Memory B cell (primary cell): ENCODE results near the gene ZFHX3.
"Not testable (repeated sequence)": the region's sequence is repeated elsewhere in the genome, so short reads cannot be mapped to it uniquely, and the experiment has no call there.

Source experiments
- ATAC-seq: fragments of 150-1000 bp; cut with Tn5 transposase; 2 replicates; pipeline ENCODE4 v1.10.0; 2021; ENCODE audit warnings: low read depth, mild to moderate bottlenecking, moderate library complexity
- DNase-seq, 2 donors: peaks; one replicate each; pipeline ENCODE4 v3.0.0; 2022; ENCODE audit warnings: low spot score in 2 of 2
- H3K27ac Mint-ChIP-seq: one replicate; pipeline ENCODE4 v1.8.0; 2022; ENCODE audit warnings: mild to moderate bottlenecking, moderate library complexity, mixed read lengths
- H3K27me3 Mint-ChIP-seq: one replicate; pipeline ENCODE4 v1.8.0; 2022; ENCODE audit warnings: mixed read lengths
- H3K36me3 Mint-ChIP-seq: one replicate; pipeline ENCODE4 v1.8.0; 2022; ENCODE audit warnings: mild to moderate bottlenecking, mixed read lengths
- H3K4me1 Mint-ChIP-seq: one replicate; pipeline ENCODE4 v1.8.0; 2022; ENCODE audit warnings: mixed read lengths
- H3K4me3 Mint-ChIP-seq: one replicate; pipeline ENCODE4 v1.8.0; 2022; ENCODE audit warnings: mild to moderate bottlenecking, moderate library complexity, mixed read lengths
- H3K9me3 Mint-ChIP-seq: one replicate; pipeline ENCODE4 v1.8.0; 2022; ENCODE audit warnings: mixed read lengths

ZFHX3 gene

GRCh38 chr16:73080931-73081330, 33.0 kb upstream of the ZFHX3 start:
- Mint-ChIP-seq H3K9me3 (peaks cover 4% of the 10 kb centered on the region), H3K27ac (no peak overlapping the region), H3K27me3 (peaks cover 6% of the 10 kb centered on the region), H3K36me3 (peaks cover 2% of the 10 kb centered on the region), H3K4me3 (no peak overlapping the region), H3K4me1 (no peaks in the 10 kb centered on the region)
- DNase-seq (no peak), ATAC-seq (no peak)

GRCh38 chr16:73076324-73076810, 28.4 kb upstream of the ZFHX3 start:
- no peaks in the 10 kb centered on the region for H3K9me3 Mint-ChIP-seq
- H3K4me1 Mint-ChIP-seq, result no peaks in the 10 kb centered on the region

GRCh38 chr16:73074382-73074781, 26.5 kb upstream of the ZFHX3 start:
- no peak overlapping the region for H3K27ac Mint-ChIP-seq
- no peak for DNase-seq
- no peak for ATAC-seq
- peaks cover 6% of the 10 kb centered on the region for H3K4me1 Mint-ChIP-seq
- no peaks in the 10 kb centered on the region for H3K36me3 Mint-ChIP-seq
- no peak overlapping the region for H3K4me3 Mint-ChIP-seq
- H3K27me3 Mint-ChIP-seq, result peaks cover 23% of the 10 kb centered on the region
- no peaks in the 10 kb centered on the region for H3K9me3 Mint-ChIP-seq

More at GRCh38 chr16:73076324-73076810, 28.4 kb upstream of the ZFHX3 start:
- no peak overlapping the region for H3K27ac Mint-ChIP-seq
- no peak for DNase-seq
- H3K36me3 Mint-ChIP-seq, result no peaks in the 10 kb centered on the region
- no peak overlapping the region for H3K4me3 Mint-ChIP-seq
- H3K27me3 Mint-ChIP-seq, result peaks cover 15% of the 10 kb centered on the region
- no peak for ATAC-seq

- not testable (repeated sequence) for H3K4me1 Mint-ChIP-seq, H3K4me3 Mint-ChIP-seq, H3K27ac Mint-ChIP-seq, ATAC-seq, DNase-seq, H3K9me3 Mint-ChIP-seq, H3K36me3 Mint-ChIP-seq
- H3K27me3 Mint-ChIP-seq, result peaks cover 34% of the 10 kb centered on the region
Observed at GRCh38 chr16:73072051-73072450, 24.1 kb upstream of the ZFHX3 start.

GRCh38 chr16:73071131-73071940, 23.4 kb upstream of the ZFHX3 start:
- Mint-ChIP-seq H3K27ac (no peak overlapping the region), H3K4me1 (peaks cover 6% of the 10 kb centered on the region), H3K4me3 (peak overlapping the region; percentile 43), H3K36me3 (no peaks in the 10 kb centered on the region), H3K27me3 (peaks cover 34% of the 10 kb centered on the region), H3K9me3 (no peaks in the 10 kb centered on the region)
- ATAC-seq (no peak), DNase-seq (no peak)

- Mint-ChIP-seq H3K4me1 (peaks cover 6% of the 10 kb centered on the region), H3K27ac (no peak overlapping the region), H3K36me3 (no peaks in the 10 kb centered on the region), H3K27me3 (peaks cover 38% of the 10 kb centered on the region), H3K9me3 (no peaks in the 10 kb centered on the region), H3K4me3 (no peak overlapping the region)
- no peak for DNase-seq
- no peak for ATAC-seq
Observed at GRCh38 chr16:73069581-73070262, 21.8 kb upstream of the ZFHX3 start.

- ATAC-seq (no peak), DNase-seq (no peak)
- H3K27me3 Mint-ChIP-seq, result peaks cover 36% of the 10 kb centered on the region
- no peak overlapping the region for H3K27ac Mint-ChIP-seq
- H3K4me1 Mint-ChIP-seq, result peaks cover 9% of the 10 kb centered on the region
- no peaks in the 10 kb centered on the region for H3K9me3 Mint-ChIP-seq
- no peaks in the 10 kb centered on the region for H3K36me3 Mint-ChIP-seq
- no peak overlapping the region for H3K4me3 Mint-ChIP-seq
Observed at GRCh38 chr16:73068541-73069401, 20.8 kb upstream of the ZFHX3 start.

- Mint-ChIP-seq H3K4me3 (no peak overlapping the region), H3K27me3 (peaks cover 39% of the 10 kb centered on the region), H3K36me3 (no peaks in the 10 kb centered on the region), H3K27ac (no peak overlapping the region), H3K4me1 (peaks cover 14% of the 10 kb centered on the region), H3K9me3 (no peaks in the 10 kb centered on the region)
- DNase-seq (no peak), ATAC-seq (no peak)
Observed at GRCh38 chr16:73067671-73068540, 20.0 kb upstream of the ZFHX3 start.

- peaks cover 14% of the 10 kb centered on the region for H3K4me1 Mint-ChIP-seq
- no peaks in the 10 kb centered on the region for H3K36me3 Mint-ChIP-seq
- peaks cover 45% of the 10 kb centered on the region for H3K27me3 Mint-ChIP-seq
- no peak overlapping the region for H3K27ac Mint-ChIP-seq
- no peaks in the 10 kb centered on the region for H3K9me3 Mint-ChIP-seq
- ATAC-seq, result no peak
- DNase-seq, result no peak
- no peak overlapping the region for H3K4me3 Mint-ChIP-seq
Observed at GRCh38 chr16:73066927-73067670, 19.2 kb upstream of the ZFHX3 start.

- Mint-ChIP-seq H3K4me1 (peaks cover 14% of the 10 kb centered on the region), H3K9me3 (no peaks in the 10 kb centered on the region), H3K27ac (no peak overlapping the region), H3K4me3 (no peak overlapping the region), H3K36me3 (no peaks in the 10 kb centered on the region), H3K27me3 (peaks cover 43% of the 10 kb centered on the region)
- DNase-seq, result no peak
- no peak for ATAC-seq
Observed at GRCh38 chr16:73066331-73066926, 18.5 kb upstream of the ZFHX3 start.

GRCh38 chr16:73065632-73066330, 17.9 kb upstream of the ZFHX3 start:
- H3K27me3 Mint-ChIP-seq, result peaks cover 40% of the 10 kb centered on the region
- H3K27ac Mint-ChIP-seq, result no peak overlapping the region
- no peaks in the 10 kb centered on the region for H3K36me3 Mint-ChIP-seq
- ATAC-seq (no peak), DNase-seq (peak in 1 of 2 donors; percentile 13)
- H3K9me3 Mint-ChIP-seq, result no peaks in the 10 kb centered on the region
- peaks cover 11% of the 10 kb centered on the region for H3K4me1 Mint-ChIP-seq
- H3K4me3 Mint-ChIP-seq, result no peak overlapping the region

- Mint-ChIP-seq H3K27me3 (peaks cover 36% of the 10 kb centered on the region), H3K36me3 (no peaks in the 10 kb centered on the region), H3K4me3 (no peak overlapping the region), H3K4me1 (peaks cover 8% of the 10 kb centered on the region), H3K27ac (no peak overlapping the region), H3K9me3 (no peaks in the 10 kb centered on the region)
- ATAC-seq, result no peak
- no peak for DNase-seq
Observed at GRCh38 chr16:73064994-73065545, 17.1 kb upstream of the ZFHX3 start.
